MM.1S (cell line): ENCODE results near the gene PIGU.

Source experiments
- DNase-seq: peaks from one replicate; pipeline ENCODE4 v3.0.0-alpha.2; 2015
- H2AFZ ChIP-seq: fragments of 300-600 bp; sonication (generic); 2 replicates; pipeline ENCODE4 v1.6.0; 2016; ENCODE audit warnings: antibody characterized with exemption, low read length
- H3F3A ChIP-seq: fragments of 300-600 bp; sonication (generic); 2 replicates; pipeline ENCODE4 v1.6.1; 2016; ENCODE audit warnings: mild to moderate bottlenecking, antibody characterized with exemption, low read length, moderate library complexity, mixed read lengths; ENCODE audit not compliant: insufficient read depth
- H3K27ac ChIP-seq: fragments of 300-600 bp; sonication (generic); 2 replicates; pipeline ENCODE4 v1.5.1; 2016; ENCODE audit warnings: mild to moderate bottlenecking, low read length
- H3K27me3 ChIP-seq: fragments of 300-600 bp; sonication (generic); replicated peaks from 2 replicates; pipeline ENCODE4 v1.6.0; 2016; ENCODE audit warnings: low read length; ENCODE audit not compliant: insufficient read depth
- H3K36me3 ChIP-seq: fragments of 300-600 bp; sonication (generic); replicated peaks from 2 replicates; pipeline ENCODE4 v1.6.1; 2016; ENCODE audit warnings: mild to moderate bottlenecking, low read length, mixed read lengths; ENCODE audit not compliant: insufficient read depth
- H3K4me1 ChIP-seq: fragments of 300-600 bp; sonication (generic); 2 replicates; pipeline ENCODE4 v1.6.1; 2016; ENCODE audit warnings: low read length, mixed read lengths
- H3K4me2 ChIP-seq: fragments of 300-600 bp; sonication (generic); 2 replicates; pipeline ENCODE4 v1.6.0; 2016; ENCODE audit warnings: low read depth, low read length
- H3K4me3 ChIP-seq: fragments of 300-600 bp; sonication (generic); 2 replicates; pipeline ENCODE4 v1.5.1; 2016; ENCODE audit warnings: low read length, mixed read lengths
- H3K79me2 ChIP-seq: fragments of 300-600 bp; sonication (generic); 2 replicates; pipeline ENCODE4 v1.6.1; 2016; ENCODE audit warnings: mixed run types, low read length, mixed read lengths
- H3K9ac ChIP-seq: fragments of 300-600 bp; sonication (generic); 2 replicates; pipeline ENCODE4 v1.6.1; 2016; ENCODE audit warnings: low read length, mixed read lengths
- H3K9me2 ChIP-seq: fragments of 300-600 bp; sonication (generic); replicated peaks from 2 replicates; pipeline ENCODE4 v1.6.1; 2016; ENCODE audit warnings: mild to moderate bottlenecking, low read length, mixed read lengths; ENCODE audit not compliant: insufficient read depth
- H3K9me3 ChIP-seq: fragments of 300-600 bp; sonication (generic); replicated peaks from 2 replicates; pipeline ENCODE4 v1.6.1; 2016; ENCODE audit warnings: mild to moderate bottlenecking, low read length, mixed read lengths; ENCODE audit not compliant: insufficient read depth
- H4K20me1 ChIP-seq: fragments of 300-600 bp; sonication (generic); 2 replicates; pipeline ENCODE4 v1.6.1; 2016; ENCODE audit warnings: mild to moderate bottlenecking, low read length, moderate library complexity, mixed read lengths; ENCODE audit not compliant: insufficient read depth
- EZH2 ChIP-seq: fragments of 300-600 bp; sonication (generic); optimal IDR thresholded peaks from 2 replicates; pipeline ENCODE3; 2017; ENCODE audit warnings: low read depth, mild to moderate bottlenecking, antibody characterized with exemption, low read length, mixed read lengths
- EZH2phosphoT487 ChIP-seq: fragments of 300-600 bp; sonication (generic); IDR thresholded peaks from 2 replicates; pipeline ENCODE4 v1.6.1; 2018; ENCODE audit warnings: antibody characterized with exemption, low read length
- TF ChIP-seq, protein P1 (sequence below): fragments of 300-600 bp; sonication (generic); IDR thresholded peaks from 2 replicates; pipeline ENCODE4 v1.5.1; 2016; ENCODE audit warnings: antibody characterized with exemption, low read length, mixed read lengths

The PIGU gene

DNA sequence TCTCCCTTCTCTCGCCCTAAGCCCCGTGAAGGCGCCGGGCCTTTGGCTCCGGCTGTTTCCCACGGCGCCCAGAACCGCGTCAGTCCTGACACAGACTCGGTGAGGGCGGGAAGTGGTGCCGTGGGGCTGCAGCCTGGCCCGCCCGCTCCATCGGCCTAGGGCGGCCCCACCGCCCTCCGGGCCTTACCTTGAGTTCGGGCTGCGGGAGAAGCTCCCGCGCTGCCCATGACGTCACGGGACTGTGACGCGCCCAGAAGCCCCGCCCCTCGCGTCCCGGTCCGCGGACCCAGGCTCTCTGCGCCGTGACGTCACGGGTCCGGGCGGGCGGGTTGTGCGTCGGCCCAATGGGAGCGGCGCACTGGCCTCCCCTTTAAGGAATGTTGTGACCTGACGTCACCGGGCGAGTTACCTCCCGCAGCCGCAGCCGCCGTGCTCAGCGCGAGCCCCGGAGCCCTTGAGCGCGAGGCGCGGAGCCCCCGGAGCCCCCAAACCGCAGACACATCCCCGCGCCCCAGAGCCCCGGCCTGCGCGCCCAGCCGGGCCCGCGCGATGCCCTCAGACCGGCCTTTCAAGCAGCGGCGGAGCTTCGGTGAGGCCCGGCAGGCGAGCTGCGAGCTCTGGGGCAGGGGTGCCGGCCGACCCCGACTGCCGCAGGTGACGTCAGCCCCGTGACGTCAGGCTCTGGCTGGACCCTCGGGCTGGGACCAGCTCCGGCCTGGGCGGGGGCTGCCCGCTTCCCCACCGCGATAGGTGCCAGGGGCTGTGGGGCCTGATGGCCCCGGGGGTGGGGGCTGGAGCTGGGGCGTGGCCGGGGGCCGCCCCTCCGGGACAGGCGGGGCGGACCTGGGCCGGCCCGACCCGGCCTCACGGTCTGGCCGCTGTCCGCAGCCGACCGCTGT lies 118.3 kb downstream of the PIGU start, which contains the start of gene MAP1LC3A:
Gene MAP1LC3A, plus strand, starts transcription at position 399 of the 899 bp plus-strand sequence. Its CDS starts 151 bp downstream, at position 550.
- Histone ChIP-seq H3K9me3 (no peaks in the 10 kb centered on the region), H2AFZ (no peak within 1 kb of the TSS), H3K9ac (no peak within 1 kb of the TSS), H3K79me2 (no peaks in the 10 kb centered on the region), H3K27ac (no peak within 1 kb of the TSS), H3K4me3 (no peak within 1 kb of the TSS), H3F3A (no peaks in the 10 kb centered on the region), H4K20me1 (no peaks in the 10 kb centered on the region), H3K36me3 (no peaks in the 10 kb centered on the region), H3K9me2 (no peaks in the 10 kb centered on the region), H3K27me3 (no peaks in the 10 kb centered on the region), H3K4me2 (no peak within 1 kb of the TSS), H3K4me1 (no peaks in the 10 kb centered on the region)
- TF ChIP-seq EZH2phosphoT487 (no peak), EZH2 (no peak)
- TF ChIP-seq, protein P1, sequence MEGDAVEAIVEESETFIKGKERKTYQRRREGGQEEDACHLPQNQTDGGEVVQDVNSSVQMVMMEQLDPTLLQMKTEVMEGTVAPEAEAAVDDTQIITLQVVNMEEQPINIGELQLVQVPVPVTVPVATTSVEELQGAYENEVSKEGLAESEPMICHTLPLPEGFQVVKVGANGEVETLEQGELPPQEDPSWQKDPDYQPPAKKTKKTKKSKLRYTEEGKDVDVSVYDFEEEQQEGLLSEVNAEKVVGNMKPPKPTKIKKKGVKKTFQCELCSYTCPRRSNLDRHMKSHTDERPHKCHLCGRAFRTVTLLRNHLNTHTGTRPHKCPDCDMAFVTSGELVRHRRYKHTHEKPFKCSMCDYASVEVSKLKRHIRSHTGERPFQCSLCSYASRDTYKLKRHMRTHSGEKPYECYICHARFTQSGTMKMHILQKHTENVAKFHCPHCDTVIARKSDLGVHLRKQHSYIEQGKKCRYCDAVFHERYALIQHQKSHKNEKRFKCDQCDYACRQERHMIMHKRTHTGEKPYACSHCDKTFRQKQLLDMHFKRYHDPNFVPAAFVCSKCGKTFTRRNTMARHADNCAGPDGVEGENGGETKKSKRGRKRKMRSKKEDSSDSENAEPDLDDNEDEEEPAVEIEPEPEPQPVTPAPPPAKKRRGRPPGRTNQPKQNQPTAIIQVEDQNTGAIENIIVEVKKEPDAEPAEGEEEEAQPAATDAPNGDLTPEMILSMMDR: no peak
- DNase-seq: no peak

GRCh38 chr20:34557936-34558319 lies 119.0 kb downstream of the PIGU start:
- H3K4me2 ChIP-seq: no peak overlapping the region
- H3F3A ChIP-seq: no peaks in the 10 kb centered on the region
- H3K9me3 ChIP-seq: no peaks in the 10 kb centered on the region
- H3K9me2 ChIP-seq: no peaks in the 10 kb centered on the region
- no peak for DNase-seq
- no peaks in the 10 kb centered on the region for H3K4me1 ChIP-seq
- H3K36me3 ChIP-seq: no peaks in the 10 kb centered on the region
- H3K79me2 ChIP-seq: no peaks in the 10 kb centered on the region
- no peak overlapping the region for H3K27ac ChIP-seq
- H3K27me3 ChIP-seq: no peaks in the 10 kb centered on the region
- H3K9ac ChIP-seq: no peak overlapping the region
- H4K20me1 ChIP-seq: no peaks in the 10 kb centered on the region
- TF ChIP-seq EZH2phosphoT487 (no peak), EZH2 (no peak)
- TF ChIP-seq, protein P1: no peak
- H2AFZ ChIP-seq: no peak overlapping the region
- H3K4me3 ChIP-seq: no peak overlapping the region

- H3K79me2 ChIP-seq: no peaks in the 10 kb centered on the region
- H3K36me3 ChIP-seq: no peaks in the 10 kb centered on the region
- H3K27me3 ChIP-seq: no peaks in the 10 kb centered on the region
- no peak overlapping the region for H2AFZ ChIP-seq
- H3K9me2 ChIP-seq: no peaks in the 10 kb centered on the region
- TF ChIP-seq EZH2phosphoT487: no peak
- TF ChIP-seq, protein P1: no peak
- no peak for DNase-seq
- no peaks in the 10 kb centered on the region for H3F3A ChIP-seq
- no peak overlapping the region for H3K27ac ChIP-seq
- H3K9ac ChIP-seq: no peak overlapping the region
- no peaks in the 10 kb centered on the region for H4K20me1 ChIP-seq
- no peak overlapping the region for H3K4me2 ChIP-seq
- H3K4me1 ChIP-seq: no peaks in the 10 kb centered on the region
- H3K9me3 ChIP-seq: no peaks in the 10 kb centered on the region
- H3K4me3 ChIP-seq: no peak overlapping the region
Measured at GRCh38 chr20:34553366-34553867, 123.5 kb downstream of the PIGU start.
